ENCODE results near the gene PNPLA8.

DNA sequence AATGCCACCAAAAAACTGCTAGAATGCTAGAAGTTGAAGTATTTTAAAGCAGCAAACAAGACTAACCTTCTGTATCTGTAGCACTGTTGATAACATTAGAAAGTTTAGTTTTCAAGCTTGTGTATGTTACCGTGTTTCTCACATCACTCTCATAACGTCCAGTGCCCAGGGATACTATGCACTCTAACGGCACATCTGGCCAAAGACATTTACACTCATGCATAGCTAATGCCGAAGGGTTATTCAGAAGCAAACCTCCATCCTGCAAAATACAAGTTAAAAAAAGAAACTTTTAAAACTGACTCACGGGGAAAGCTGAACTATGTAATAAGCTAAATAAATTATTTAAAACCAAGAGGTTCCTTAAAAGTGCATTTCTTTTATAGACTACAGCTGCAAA lies 46.8 kb downstream of the PNPLA8 start:
- TF ChIP-seq TEAD4 (IDR thresholded peaks at IDR 0.05) (no peak), EP300 (IDR thresholded peaks at IDR 0.05; ENCODE audit: borderline replicate concordance) (no peak), CEBPB (IDR thresholded peaks at IDR 0.05) (no peak), CREB1 (IDR thresholded peaks at IDR 0.05; ENCODE audit: low read depth) (no peak), TAF1 (IDR thresholded peaks at IDR 0.05; ENCODE audit: low read depth) (no peak), USF1 (IDR thresholded peaks at IDR 0.05) (no peak)

Data from Ishikawa (cell line).